Measurements from ENCODE around the gene COX8C. TPM values are rescaled to one million over a fixed set of nuclear protein-coding genes. Genes with fewer than 3 reads are reported as not detected.

Gene COX8C
- total and polyA plus RNA-seq, 10 of the 15 experiments (the other 5 are each of a cell fraction or from before 2014, with no cell fraction given) = 0.15 to 0.20 TPM; not detected in 8

GRCh38 chr14:93301821-93302447 is 45.0 kb upstream of the COX8C start (continued):
- TF ChIP-seq, protein P1, sequence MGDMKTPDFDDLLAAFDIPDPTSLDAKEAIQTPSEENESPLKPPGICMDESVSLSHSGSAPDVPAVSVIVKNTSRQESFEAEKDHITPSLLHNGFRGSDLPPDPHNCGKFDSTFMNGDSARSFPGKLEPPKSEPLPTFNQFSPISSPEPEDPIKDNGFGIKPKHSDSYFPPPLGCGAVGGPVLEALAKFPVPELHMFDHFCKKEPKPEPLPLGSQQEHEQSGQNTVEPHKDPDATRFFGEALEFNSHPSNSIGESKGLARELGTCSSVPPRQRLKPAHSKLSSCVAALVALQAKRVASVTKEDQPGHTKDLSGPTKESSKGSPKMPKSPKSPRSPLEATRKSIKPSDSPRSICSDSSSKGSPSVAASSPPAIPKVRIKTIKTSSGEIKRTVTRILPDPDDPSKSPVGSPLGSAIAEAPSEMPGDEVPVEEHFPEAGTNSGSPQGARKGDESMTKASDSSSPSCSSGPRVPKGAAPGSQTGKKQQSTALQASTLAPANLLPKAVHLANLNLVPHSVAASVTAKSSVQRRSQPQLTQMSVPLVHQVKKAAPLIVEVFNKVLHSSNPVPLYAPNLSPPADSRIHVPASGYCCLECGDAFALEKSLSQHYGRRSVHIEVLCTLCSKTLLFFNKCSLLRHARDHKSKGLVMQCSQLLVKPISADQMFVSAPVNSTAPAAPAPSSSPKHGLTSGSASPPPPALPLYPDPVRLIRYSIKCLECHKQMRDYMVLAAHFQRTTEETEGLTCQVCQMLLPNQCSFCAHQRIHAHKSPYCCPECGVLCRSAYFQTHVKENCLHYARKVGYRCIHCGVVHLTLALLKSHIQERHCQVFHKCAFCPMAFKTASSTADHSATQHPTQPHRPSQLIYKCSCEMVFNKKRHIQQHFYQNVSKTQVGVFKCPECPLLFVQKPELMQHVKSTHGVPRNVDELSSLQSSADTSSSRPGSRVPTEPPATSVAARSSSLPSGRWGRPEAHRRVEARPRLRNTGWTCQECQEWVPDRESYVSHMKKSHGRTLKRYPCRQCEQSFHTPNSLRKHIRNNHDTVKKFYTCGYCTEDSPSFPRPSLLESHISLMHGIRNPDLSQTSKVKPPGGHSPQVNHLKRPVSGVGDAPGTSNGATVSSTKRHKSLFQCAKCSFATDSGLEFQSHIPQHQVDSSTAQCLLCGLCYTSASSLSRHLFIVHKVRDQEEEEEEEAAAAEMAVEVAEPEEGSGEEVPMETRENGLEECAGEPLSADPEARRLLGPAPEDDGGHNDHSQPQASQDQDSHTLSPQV (IDR thresholded peaks at IDR 0.05) = no peak

DNA sequence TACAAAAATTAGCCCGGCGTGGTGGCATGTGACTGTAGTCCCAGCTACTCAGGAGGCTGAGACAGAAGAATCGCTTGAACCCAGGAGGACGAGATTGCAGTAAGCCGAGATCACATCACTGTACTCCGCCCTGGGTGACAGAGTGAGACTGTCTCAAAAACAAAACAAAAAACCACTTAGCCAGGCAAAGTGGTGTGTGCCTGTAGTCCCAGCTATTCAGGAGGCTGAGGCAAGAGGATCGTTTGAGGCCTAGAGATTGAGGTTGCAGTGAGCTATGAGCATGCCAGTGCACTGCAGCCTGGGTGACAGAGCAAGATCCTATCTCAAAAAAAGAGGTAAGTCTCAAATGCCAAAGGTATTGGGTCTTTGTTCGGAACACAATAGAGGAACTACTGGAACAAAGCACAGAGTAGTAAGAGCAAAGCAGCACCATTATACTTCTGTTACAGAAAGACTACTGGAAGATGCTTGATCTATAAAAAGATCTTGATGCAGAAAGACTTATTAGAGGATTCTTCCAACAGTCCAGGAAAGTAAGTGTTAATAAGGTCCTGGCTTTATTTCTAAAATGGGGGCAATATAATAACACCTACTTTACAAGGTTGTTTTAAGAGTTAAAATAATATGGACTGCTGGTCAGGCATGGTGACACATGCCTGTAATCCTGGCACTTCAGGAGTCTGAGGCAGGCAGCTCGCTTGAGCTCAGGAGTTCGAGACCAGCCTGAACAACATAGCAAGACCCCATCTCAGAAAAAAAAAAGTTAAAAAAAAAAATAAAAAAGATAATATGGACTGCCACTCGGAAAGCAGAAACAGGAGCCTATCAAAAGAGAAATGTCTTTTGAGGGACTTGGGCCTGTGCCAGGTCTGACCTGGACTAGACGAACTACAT is 44.0 kb upstream of the COX8C start:
- no TSS peak for BruUV-seq (replicated peaks)
- no peak for DNase-seq (ENCODE audit: low read depth, low spot score)
- intact Hi-C loops (cut with micrococcal nuclease; ENCODE audit: unreplicated experiment) = no loop called here
- no peak overlapping the region for H2AFZ ChIP-seq (ENCODE audit: control insufficient read depth, low read depth, low read length)
- H3K36me3 ChIP-seq (ENCODE audit: control insufficient read depth in 2 of 2, insufficient read depth in 2 of 2, low read length in 1 of 2) = peaks cover 0 to 2% of the 10 kb centered on the region in 2 experiments; a peak in 2 of 4 replicates
- H3K4me1 ChIP-seq (ENCODE audit: control insufficient read depth, insufficient read depth, low read length) = no peaks in the 10 kb centered on the region
- ChIA-PET CTCF (interaction anchor here (1.2 kb wide), 1 partner anchor 231 kb away, joined by 3 read pairs; no protein-coding TSS in a partner anchor), POLR2A (interaction anchor here (0.5 kb wide), 1 partner anchor 32 kb away, joined by 4 read pairs; no protein-coding TSS in a partner anchor), SMC1A (ENCODE audit: uncharacterized antibody, unreplicated experiment) (interaction anchor here (0.6 to 1.1 kb wide), 2 partner anchors 11 to 63 kb away, joined by 3 read pairs; no protein-coding TSS in a partner anchor), RAD21 (ENCODE audit: unreplicated experiment) (no interaction called here)
- no peaks in the 10 kb centered on the region for H3K9me3 ChIP-seq (replicated peaks; ENCODE audit: control insufficient read depth, insufficient read depth, low read length)
- H3K4me3 ChIP-seq = no peak overlapping the region
- H3K79me2 ChIP-seq (ENCODE audit: control insufficient read depth, insufficient read depth, low read length) = peaks cover 31% of the 10 kb centered on the region
- in situ Hi-C loops (cut with MboI) = no loop called here
- H4K20me1 ChIP-seq (ENCODE audit: control insufficient read depth, insufficient read depth) = peaks cover 5% of the 10 kb centered on the region; the same call in 1 of the 2 replicates
- no peak overlapping the region for H3K9ac ChIP-seq (ENCODE audit: control insufficient read depth, insufficient read depth, low read length)
- no peak for ATAC-seq
- no peak for FAIRE-seq
- H3K27me3 ChIP-seq (replicated peaks in 1 of 2; ENCODE audit: control insufficient read depth in 2 of 2, insufficient read depth in 2 of 2, low read length in 1 of 2) = no peaks in the 10 kb centered on the region
- no peak overlapping the region for H3K27ac ChIP-seq (ENCODE audit: control insufficient read depth, insufficient read depth)
- H3K4me2 ChIP-seq (ENCODE audit: control insufficient read depth, insufficient read depth) = no peak overlapping the region
- 98% methylated on average over 12 of the region's 12 CpGs for WGBS (ENCODE audit: insufficient coverage, insufficient replicate concordance, low lambda C conversion rate, missing lambda C conversion rate)
- no peak for TF ChIP-seq CBX5 (IDR thresholded peaks at IDR 0.05; ENCODE audit: low read depth)
- no peak for TF ChIP-seq RUNX3 (IDR thresholded peaks at IDR 0.05; ENCODE audit: low read length)
- no peak for TF ChIP-seq NFYB (IDR thresholded peaks at IDR 0.05; ENCODE audit: insufficient read depth, low read depth, low read length)
- no peak for TF ChIP-seq ZNF622 (IDR thresholded peaks at IDR 0.05)
- no peak for TF ChIP-seq KAT2A (conservative IDR thresholded peaks at IDR 0.05; ENCODE audit: control insufficient read depth, low read depth, low read length)
- TF ChIP-seq, protein P2, sequence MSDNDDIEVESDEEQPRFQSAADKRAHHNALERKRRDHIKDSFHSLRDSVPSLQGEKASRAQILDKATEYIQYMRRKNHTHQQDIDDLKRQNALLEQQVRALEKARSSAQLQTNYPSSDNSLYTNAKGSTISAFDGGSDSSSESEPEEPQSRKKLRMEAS (IDR thresholded peaks at IDR 0.05; ENCODE audit: low read depth, low read length) = no peak
- TF ChIP-seq, protein P3, sequence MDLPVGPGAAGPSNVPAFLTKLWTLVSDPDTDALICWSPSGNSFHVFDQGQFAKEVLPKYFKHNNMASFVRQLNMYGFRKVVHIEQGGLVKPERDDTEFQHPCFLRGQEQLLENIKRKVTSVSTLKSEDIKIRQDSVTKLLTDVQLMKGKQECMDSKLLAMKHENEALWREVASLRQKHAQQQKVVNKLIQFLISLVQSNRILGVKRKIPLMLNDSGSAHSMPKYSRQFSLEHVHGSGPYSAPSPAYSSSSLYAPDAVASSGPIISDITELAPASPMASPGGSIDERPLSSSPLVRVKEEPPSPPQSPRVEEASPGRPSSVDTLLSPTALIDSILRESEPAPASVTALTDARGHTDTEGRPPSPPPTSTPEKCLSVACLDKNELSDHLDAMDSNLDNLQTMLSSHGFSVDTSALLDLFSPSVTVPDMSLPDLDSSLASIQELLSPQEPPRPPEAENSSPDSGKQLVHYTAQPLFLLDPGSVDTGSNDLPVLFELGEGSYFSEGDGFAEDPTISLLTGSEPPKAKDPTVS (IDR thresholded peaks at IDR 0.05; ENCODE audit: low read depth, low read length) = no peak
- no peak for TF ChIP-seq NRF1 (conservative IDR thresholded peaks at IDR 0.05; ENCODE audit: low read depth, low read length)
- no peak for TF ChIP-seq CREM (IDR thresholded peaks at IDR 0.05; ENCODE audit: low read depth)

All from GM12878 (cell line).